Stimulated activated CD8-positive, alpha-beta memory T cell treated with anti-CD3 and anti-CD28 coated beads, Interleukin-15, amount 100 ng/mL, for 4 hours (primary cell): ENCODE measurements around the gene TOP2A.

ENCODE experiments used
- DNase-seq, 2 donors: peaks; one replicate each; pipeline ENCODE4 v3.0.0-alpha.2; 2020; ENCODE audit warnings: low read depth in 2 of 2

Gene TOP2A, protein sequence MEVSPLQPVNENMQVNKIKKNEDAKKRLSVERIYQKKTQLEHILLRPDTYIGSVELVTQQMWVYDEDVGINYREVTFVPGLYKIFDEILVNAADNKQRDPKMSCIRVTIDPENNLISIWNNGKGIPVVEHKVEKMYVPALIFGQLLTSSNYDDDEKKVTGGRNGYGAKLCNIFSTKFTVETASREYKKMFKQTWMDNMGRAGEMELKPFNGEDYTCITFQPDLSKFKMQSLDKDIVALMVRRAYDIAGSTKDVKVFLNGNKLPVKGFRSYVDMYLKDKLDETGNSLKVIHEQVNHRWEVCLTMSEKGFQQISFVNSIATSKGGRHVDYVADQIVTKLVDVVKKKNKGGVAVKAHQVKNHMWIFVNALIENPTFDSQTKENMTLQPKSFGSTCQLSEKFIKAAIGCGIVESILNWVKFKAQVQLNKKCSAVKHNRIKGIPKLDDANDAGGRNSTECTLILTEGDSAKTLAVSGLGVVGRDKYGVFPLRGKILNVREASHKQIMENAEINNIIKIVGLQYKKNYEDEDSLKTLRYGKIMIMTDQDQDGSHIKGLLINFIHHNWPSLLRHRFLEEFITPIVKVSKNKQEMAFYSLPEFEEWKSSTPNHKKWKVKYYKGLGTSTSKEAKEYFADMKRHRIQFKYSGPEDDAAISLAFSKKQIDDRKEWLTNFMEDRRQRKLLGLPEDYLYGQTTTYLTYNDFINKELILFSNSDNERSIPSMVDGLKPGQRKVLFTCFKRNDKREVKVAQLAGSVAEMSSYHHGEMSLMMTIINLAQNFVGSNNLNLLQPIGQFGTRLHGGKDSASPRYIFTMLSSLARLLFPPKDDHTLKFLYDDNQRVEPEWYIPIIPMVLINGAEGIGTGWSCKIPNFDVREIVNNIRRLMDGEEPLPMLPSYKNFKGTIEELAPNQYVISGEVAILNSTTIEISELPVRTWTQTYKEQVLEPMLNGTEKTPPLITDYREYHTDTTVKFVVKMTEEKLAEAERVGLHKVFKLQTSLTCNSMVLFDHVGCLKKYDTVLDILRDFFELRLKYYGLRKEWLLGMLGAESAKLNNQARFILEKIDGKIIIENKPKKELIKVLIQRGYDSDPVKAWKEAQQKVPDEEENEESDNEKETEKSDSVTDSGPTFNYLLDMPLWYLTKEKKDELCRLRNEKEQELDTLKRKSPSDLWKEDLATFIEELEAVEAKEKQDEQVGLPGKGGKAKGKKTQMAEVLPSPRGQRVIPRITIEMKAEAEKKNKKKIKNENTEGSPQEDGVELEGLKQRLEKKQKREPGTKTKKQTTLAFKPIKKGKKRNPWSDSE (N-terminal part only)

DNA sequence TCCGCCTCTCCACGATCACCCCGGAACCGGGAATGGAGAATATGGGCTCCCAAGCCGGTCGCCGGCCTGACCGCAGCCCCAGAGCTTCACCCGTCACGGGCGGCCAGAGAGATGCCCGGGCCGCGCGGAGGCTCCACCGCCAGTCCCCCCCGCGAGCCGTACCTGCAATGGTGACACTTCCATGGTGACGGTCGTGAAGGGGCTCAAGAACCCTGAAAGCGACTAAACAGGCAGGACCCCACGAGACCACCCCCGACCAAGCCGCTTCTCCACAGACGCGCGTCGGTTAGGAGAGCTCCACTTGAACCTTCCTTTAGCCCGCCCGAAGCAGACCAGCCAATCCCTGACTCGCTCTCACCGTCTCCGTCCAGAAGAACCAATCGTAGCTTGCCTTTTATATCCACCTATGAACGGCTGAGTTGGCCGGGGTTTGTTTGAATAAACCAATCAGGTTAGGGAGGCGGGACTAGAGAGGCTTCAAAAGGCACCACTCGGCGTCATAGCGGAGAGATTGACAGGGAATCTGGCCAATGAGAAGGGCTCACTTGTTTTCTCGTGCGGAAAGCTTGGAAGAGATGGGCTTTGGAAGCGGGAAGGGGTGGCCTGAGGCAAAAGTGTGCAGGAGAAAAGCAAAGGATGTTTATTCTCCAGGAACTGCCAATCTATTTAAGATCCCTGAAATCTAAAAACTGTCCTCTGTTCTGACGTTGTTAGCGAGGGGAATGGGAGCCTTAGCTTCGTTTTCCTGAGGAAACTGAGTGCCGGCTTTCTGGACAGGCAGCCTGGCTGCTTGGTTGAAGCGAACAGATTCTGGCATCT, at the start of gene TOP2A:
TSS of gene TOP2A (minus strand) at position 288 of the 819 bp plus-strand sequence. CDS start at position 183, 105 bp downstream.
- DNase-seq, result peak; percentile 80 to 92

GRCh38 chr17:40467281-40467867, 49.7 kb upstream of the TOP2A start:
- DNase-seq, result no peak

DNA sequence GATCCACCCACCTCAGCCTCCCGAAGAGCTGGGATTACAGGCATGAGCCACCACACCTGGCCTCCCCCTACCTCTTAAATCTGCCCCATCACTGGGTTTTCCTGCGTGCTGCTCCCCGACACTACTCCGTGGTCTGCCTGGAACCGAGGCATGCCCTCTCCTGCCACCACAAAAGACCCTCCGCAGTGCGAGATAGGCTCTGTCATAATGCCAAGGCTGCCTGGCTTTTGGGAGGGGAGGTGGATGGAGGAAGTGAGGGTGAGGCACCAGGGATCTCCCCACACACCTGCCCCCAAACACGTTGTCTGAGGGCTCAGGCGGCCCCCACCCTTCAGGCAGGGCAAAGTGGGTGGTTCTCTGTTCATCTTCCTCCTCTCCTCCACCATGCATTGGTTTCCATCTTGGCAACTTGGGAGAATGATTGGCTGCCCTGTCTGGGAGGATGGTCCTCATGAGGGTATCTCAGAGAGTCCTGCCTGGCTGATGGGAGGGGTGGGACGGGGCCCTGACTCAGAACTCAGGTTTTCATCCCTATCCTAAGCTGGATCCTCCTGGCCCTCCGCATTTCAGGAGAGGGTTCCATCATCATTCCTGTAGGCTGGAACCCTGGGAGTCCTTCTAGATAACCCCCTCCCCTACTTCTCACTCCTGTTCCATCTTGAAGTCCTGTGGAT, 48.7 kb upstream of the TOP2A start:
- DNase-seq, result no peak

GRCh38 chr17:40464392-40464855, 46.7 kb upstream of the TOP2A start:
- DNase-seq, result no peak

GRCh38 chr17:40463122-40463550, 45.4 kb upstream of the TOP2A start:
- no peak for DNase-seq

- no peak for DNase-seq
Observed at GRCh38 chr17:40462343-40463121, 44.8 kb upstream of the TOP2A start.

- no peak for DNase-seq
Observed at GRCh38 chr17:40461732-40462342, 44.1 kb upstream of the TOP2A start.

DNA sequence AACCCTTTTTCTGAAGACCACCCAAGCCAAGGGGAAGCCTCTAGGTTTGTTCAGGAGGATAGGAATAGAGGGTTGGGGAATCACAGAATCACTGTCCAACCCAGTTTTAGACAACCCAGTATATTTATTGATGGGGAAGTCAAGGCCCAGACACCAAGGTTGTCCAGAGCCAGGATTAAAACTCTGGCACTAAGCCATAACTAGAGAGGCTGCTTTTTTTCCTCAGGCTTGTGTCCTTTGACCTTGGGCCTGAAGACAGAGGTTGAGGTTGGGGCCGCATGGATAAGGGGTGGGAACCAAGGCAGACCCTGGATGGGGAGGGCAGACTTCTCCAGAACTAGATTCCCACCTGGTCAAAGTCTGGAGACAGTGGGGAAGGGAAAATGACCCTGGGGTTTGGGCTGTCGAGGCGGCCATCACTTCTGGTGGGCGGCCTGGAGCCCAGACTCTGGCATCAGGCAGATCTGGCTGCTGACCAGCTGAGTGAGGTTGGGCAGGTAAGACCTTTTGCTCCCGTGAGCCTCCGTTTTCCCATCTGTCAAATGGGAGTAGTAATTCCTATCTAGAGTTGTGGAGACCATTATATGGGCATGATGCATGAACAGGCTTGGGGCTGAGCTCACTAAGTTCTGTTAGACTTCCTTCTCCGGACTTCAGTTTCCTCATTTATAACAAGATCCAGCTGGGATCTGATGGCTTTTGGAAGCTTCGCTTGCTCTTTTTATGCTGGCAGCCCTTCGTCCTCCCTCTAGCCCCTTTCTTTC, 43.5 kb upstream of the TOP2A start:
- no peak for DNase-seq

DNA sequence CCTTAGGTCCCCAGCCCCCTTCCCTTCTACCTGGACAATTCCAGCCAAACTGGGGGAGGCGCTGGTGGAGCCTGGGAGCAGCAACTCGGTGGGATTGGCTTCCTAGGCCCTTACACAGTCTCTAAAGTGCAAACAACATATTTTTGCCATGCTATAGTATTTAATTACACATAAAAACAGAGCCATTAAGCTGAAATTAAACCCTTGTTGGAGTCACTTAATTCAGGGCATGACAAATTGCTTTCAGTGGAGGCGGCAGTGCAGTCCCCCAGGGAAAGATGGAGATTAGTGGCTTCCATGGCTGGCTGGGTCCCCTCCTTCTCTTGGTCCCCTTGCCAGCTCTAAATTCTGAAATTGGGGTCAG, 42.9 kb upstream of the TOP2A start:
- DNase-seq, result no peak

- no peak for DNase-seq
Observed at GRCh38 chr17:40459636-40460603, 42.2 kb upstream of the TOP2A start.

DNA sequence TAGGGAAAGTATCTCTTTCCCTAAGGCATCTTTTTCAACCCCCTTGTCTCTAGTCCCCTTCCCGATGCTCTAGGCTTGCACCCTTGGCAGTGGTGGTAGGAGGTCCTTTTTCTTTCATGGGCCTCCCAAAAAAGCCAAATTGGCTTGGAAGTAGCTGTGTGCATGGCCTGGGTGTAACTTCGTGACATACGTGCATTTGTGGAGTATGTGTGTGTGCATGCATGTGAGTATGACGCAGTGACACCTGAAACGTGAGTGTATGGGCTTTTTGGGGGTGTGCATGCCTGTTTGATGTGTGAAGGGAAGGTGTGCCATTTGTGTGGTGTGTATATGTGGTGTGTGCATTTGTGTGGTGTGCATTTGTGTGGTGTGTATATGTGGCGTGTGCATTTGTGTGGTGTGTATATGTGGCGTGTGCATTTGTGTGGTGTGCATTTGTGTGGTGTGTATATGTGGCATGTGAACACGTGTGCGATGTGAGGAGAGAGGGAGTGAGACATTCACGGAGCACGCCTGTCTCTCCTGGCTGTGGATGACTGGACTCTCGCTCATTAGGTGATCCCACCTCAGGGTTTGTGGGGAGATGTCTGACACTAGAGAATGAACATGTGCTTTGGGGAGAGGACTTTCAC, 41.3 kb upstream of the TOP2A start:
- DNase-seq, result no peak

DNA sequence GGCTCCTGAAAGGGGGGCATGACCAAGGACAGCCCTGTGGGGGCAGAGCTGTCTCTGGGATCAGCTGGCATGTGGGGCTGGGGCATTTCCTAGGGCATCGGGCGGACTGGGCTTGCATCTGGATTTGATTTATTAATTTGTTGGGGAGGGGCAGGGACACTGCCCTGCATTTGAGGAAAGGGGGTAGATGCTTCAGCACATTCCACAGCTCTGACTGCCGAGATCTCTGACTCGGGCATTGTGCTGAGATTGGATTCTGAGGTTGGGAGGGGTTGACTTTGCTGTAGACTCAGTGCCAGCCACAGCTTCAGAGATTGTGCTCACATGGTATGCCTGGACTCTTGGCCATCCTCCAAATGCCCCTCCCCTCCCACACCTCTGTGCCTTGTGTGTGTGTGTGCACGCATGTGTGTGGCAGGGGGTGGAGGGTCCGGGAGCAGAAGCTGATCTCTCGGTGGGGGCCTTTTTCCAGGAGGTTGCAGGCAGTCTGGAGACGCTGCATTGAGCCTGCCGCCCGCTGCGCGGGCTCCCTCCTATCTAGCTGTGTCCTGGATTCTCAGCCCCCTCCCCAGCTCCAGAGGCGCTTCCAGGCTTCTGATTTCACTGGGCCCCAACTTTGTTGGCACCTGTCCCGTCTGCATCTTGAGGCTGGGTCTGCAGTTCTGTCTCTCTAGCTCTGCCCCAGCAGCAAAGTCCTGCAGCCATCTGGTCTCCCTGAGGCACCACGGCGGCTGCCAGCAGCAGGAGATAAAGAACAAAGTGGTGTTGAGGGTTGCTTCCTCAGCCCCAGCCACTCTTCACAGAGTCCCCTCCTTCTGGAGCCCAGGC, 40.5 kb upstream of the TOP2A start:
- DNase-seq, result no peak

GRCh38 chr17:40457369-40457768, 39.7 kb upstream of the TOP2A start:
- no peak for DNase-seq

DNA sequence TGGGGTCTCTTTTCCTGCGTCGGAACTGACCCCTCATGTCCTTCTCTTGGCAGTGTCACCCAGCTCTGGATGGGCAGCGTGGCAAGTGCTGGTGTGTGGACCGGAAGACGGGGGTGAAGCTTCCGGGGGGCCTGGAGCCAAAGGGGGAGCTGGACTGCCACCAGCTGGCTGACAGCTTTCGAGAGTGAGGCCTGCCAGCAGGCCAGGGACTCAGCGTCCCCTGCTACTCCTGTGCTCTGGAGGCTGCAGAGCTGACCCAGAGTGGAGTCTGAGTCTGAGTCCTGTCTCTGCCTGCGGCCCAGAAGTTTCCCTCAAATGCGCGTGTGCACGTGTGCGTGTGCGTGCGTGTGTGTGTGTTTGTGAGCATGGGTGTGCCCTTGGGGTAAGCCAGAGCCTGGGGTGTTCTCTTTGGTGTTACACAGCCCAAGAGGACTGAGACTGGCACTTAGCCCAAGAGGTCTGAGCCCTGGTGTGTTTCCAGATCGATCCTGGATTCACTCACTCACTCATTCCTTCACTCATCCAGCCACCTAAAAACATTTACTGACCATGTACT, 38.8 kb upstream of the TOP2A start:
- no peak for DNase-seq

DNA sequence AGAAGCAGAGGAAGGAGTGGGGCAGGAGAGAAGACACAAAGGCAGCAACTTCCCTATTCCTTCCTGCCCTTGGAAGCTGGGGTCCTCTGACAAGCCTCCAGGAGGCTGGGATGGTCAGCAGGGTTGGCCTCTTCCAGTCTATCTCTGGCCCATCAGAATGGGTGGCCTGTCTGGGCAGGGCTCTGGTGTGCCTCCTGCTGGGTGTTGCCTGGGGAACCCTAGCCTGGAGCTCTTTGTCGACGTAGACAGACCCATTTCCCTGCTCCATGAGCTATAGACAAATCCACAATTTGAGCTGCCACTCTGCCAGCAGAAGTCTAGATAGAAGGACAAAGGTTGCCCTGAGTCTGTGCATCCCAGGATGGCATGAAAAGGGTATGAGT, 36.9 kb upstream of the TOP2A start:
- DNase-seq, result no peak
